ENCODE measurements around the gene NFIX.

- TF ChIP-seq POLR2AphosphoS5 (IDR thresholded peaks at IDR 0.05; ENCODE audit: insufficient read depth, low read depth, low read length): no peak
- no peak for TF ChIP-seq CTCF (IDR thresholded peaks at IDR 0.05; ENCODE audit: extremely low read depth in 1 of 2, insufficient read depth in 1 of 2, low read depth in 1 of 2, low read length in 2 of 2)
- no peak for TF ChIP-seq POLR2A (IDR thresholded peaks at IDR 0.05; ENCODE audit: low read depth, low read length)
- no peak for TF ChIP-seq EZH2 (IDR thresholded peaks at IDR 0.05; ENCODE audit: borderline replicate concordance, low read depth, low read length, severe bottlenecking)
- no peak for TF ChIP-seq MAX (IDR thresholded peaks at IDR 0.05; ENCODE audit: insufficient read depth, insufficient read length)
- TF ChIP-seq MYC (IDR thresholded peaks at IDR 0.05; ENCODE audit: low read depth, low read length): no peak
- TF ChIP-seq GATA2 (IDR thresholded peaks at IDR 0.05; ENCODE audit: insufficient read depth, insufficient read length, low read depth, low read length): no peak
- TF ChIP-seq FOS (IDR thresholded peaks at IDR 0.05; ENCODE audit: borderline replicate concordance, insufficient read depth, low read length): no peak
Measured at GRCh38 chr19:13019332-13019731, 24.1 kb downstream of the NFIX start.

Measured in endothelial cell of umbilical vein (primary cell).